PC-3 (cell line): ENCODE results near the gene TAT. TPM values are rescaled to one million over a fixed set of nuclear protein-coding genes. Genes with fewer than 3 reads are reported as not detected.

Experiments
- ATAC-seq: fragments of 200-7000 bp; cut with Tn5 transposase; 2 replicates; pipeline ENCODE4 v1.9.1; 2020; ENCODE audit warnings: mild to moderate bottlenecking, moderate library complexity
- BruUV-seq: library from RNA; stranded (reverse); fragments of 400-500 nt; replicated peaks from 2 replicates; lab custom pipeline; 2021; lab: Mats Ljungman, UMichigan
- CTCF ChIA-PET: fragments of 300-600 bp; sonication (Branson Sonifier 250); formaldehyde crosslinking; loops from one replicate; lab custom pipeline; 2022; ENCODE audit warnings: antibody characterized with exemption; lab: Charles Lee
- POLR2A ChIA-PET: fragments of 300-600 bp; sonication (Branson Sonifier 250); formaldehyde crosslinking; loops from one replicate; lab custom pipeline; 2022; ENCODE audit warnings: antibody characterized with exemption; ENCODE audit not compliant: unreplicated experiment; lab: Charles Lee
- DNase-seq: peaks from one replicate; pipeline ENCODE4 v3.0.0-alpha.2; 2015
- H2AFZ ChIP-seq: fragments of 300-600 bp; sonication (generic); 2 replicates; pipeline ENCODE4 v1.6.0; 2016; ENCODE audit warnings: antibody characterized with exemption, low read length
- H3F3A ChIP-seq: fragments of 300-600 bp; sonication (generic); one replicate; pipeline ENCODE4 v1.6.0; 2017; ENCODE audit warnings: antibody characterized with exemption, low read length, control low read depth, mild to moderate bottlenecking; ENCODE audit not compliant: unreplicated experiment
- H3K27ac ChIP-seq: fragments of 300-600 bp; sonication (generic); 2 replicates; pipeline ENCODE4 v1.5.1; 2016; ENCODE audit warnings: mild to moderate bottlenecking, low read length
- H3K27me3 ChIP-seq: fragments of 300-600 bp; sonication (generic); 2 replicates; pipeline ENCODE4 v1.6.1; 2016; ENCODE audit warnings: low read length, mixed read lengths
- H3K36me3 ChIP-seq: fragments of 300-600 bp; sonication (generic); 2 replicates; pipeline ENCODE4 v1.6.1; 2016; ENCODE audit warnings: low read depth, mixed run types, low read length, mixed read lengths
- H3K4me1 ChIP-seq: fragments of 300-600 bp; sonication (generic); 2 replicates; pipeline ENCODE4 v1.5.1; 2016; ENCODE audit warnings: low read length; ENCODE audit not compliant: insufficient read depth
- H3K4me2 ChIP-seq: fragments of 300-600 bp; sonication (generic); 2 replicates; pipeline ENCODE4 v1.6.0; 2016; ENCODE audit warnings: low read length
- H3K4me3 ChIP-seq: fragments of 300-600 bp; sonication (generic); 2 replicates; pipeline ENCODE4 v1.5.1; 2016; ENCODE audit warnings: mild to moderate bottlenecking, low read length, mixed read lengths
- H3K79me2 ChIP-seq: fragments of 300-600 bp; sonication (generic); 2 replicates; pipeline ENCODE4 v1.6.1; 2017; ENCODE audit warnings: low read length, mixed read lengths
- H3K9ac ChIP-seq: fragments of 300-600 bp; sonication (generic); 2 replicates; pipeline ENCODE4 v1.6.0; 2016; ENCODE audit warnings: mild to moderate bottlenecking, low read length
- H3K9me2 ChIP-seq: fragments of 300-600 bp; sonication (generic); replicated peaks from 2 replicates; pipeline ENCODE4 v1.6.1; 2016; ENCODE audit warnings: mixed run types, low read length, mixed read lengths
- H3K9me3 ChIP-seq: fragments of 300-600 bp; sonication (generic); 2 replicates; pipeline ENCODE4 v1.6.1; 2016; ENCODE audit warnings: low read length, mixed read lengths
- H4K20me1 ChIP-seq: fragments of 300-600 bp; sonication (generic); 2 replicates; pipeline ENCODE4 v1.6.1; 2016; ENCODE audit warnings: low read length, mixed read lengths
- EZH2 ChIP-seq: fragments of 300-600 bp; sonication (generic); IDR thresholded peaks from one replicate; pipeline ENCODE4 v1.6.1; 2017; ENCODE audit warnings: antibody characterized with exemption, mild to moderate bottlenecking, low read length; ENCODE audit not compliant: unreplicated experiment
- EZH2phosphoT487 ChIP-seq: fragments of 300-600 bp; sonication (generic); IDR thresholded peaks from 2 replicates; pipeline ENCODE4 v1.6.1; 2018; ENCODE audit warnings: mild to moderate bottlenecking, antibody characterized with exemption, low read length, borderline replicate concordance
- intact Hi-C: fragments of 100-400 bp; cut with micrococcal nuclease; formaldehyde crosslinking; loops from 2 replicates; pipeline ENCODE4 v1.9.0; 2023
- total RNA-seq: library from RNA; depleted of rRNA; stranded (reverse); fragments of >200 nt; gene quantifications from 2 replicates; pipeline ENCODE4 v1.2.3, GENCODE V29; 2014
- TF ChIP-seq, protein P1 (sequence below): fragments of 300-600 bp; sonication (generic); conservative IDR thresholded peaks from 2 replicates; pipeline ENCODE4 v1.5.1; 2017; ENCODE audit warnings: antibody characterized with exemption, low read depth, mild to moderate bottlenecking, low read length

TAT gene
- total RNA-seq, 1 experiment from 2014 or later, result not detected

- intact Hi-C loops, result no loop called here
- no peaks in the 10 kb centered on the region for H3K9me3 ChIP-seq
- no peak for DNase-seq
- no peaks in the 10 kb centered on the region for H3K36me3 ChIP-seq
- no peaks in the 10 kb centered on the region for H3K4me1 ChIP-seq
- H3K4me3 ChIP-seq, result no peak overlapping the region
- H3K9ac ChIP-seq, result no peak overlapping the region
- no peaks in the 10 kb centered on the region for H3K79me2 ChIP-seq
- POLR2A ChIA-PET, result no interaction called here
- no peaks in the 10 kb centered on the region for H3F3A ChIP-seq
- no peak for ATAC-seq
- no peaks in the 10 kb centered on the region for H3K27me3 ChIP-seq
- H3K9me2 ChIP-seq, result no peaks in the 10 kb centered on the region
- TF ChIP-seq EZH2 (no peak), EZH2phosphoT487 (no peak)
- TF ChIP-seq, protein P1, sequence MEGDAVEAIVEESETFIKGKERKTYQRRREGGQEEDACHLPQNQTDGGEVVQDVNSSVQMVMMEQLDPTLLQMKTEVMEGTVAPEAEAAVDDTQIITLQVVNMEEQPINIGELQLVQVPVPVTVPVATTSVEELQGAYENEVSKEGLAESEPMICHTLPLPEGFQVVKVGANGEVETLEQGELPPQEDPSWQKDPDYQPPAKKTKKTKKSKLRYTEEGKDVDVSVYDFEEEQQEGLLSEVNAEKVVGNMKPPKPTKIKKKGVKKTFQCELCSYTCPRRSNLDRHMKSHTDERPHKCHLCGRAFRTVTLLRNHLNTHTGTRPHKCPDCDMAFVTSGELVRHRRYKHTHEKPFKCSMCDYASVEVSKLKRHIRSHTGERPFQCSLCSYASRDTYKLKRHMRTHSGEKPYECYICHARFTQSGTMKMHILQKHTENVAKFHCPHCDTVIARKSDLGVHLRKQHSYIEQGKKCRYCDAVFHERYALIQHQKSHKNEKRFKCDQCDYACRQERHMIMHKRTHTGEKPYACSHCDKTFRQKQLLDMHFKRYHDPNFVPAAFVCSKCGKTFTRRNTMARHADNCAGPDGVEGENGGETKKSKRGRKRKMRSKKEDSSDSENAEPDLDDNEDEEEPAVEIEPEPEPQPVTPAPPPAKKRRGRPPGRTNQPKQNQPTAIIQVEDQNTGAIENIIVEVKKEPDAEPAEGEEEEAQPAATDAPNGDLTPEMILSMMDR, result no peak
- no peak overlapping the region for H3K27ac ChIP-seq
- H4K20me1 ChIP-seq, result no peaks in the 10 kb centered on the region
- CTCF ChIA-PET, result no interaction called here
- no peak overlapping the region for H3K4me2 ChIP-seq
- H2AFZ ChIP-seq, result no peak overlapping the region
- no TSS peak for BruUV-seq
These were observed 17.2 kb upstream of the TAT start for GRCh38 chr16:71594000-71594646.

GRCh38 chr16:71593048-71593999, 16.4 kb upstream of the TAT start:
- Histone ChIP-seq H3K27ac (no peak overlapping the region), H3K4me2 (no peak overlapping the region), H3K27me3 (no peaks in the 10 kb centered on the region), H3F3A (no peaks in the 10 kb centered on the region), H3K9me3 (no peaks in the 10 kb centered on the region), H3K4me3 (no peak overlapping the region), H3K36me3 (no peaks in the 10 kb centered on the region), H3K4me1 (no peaks in the 10 kb centered on the region), H3K9ac (no peak overlapping the region), H2AFZ (no peak overlapping the region), H3K9me2 (no peaks in the 10 kb centered on the region), H3K79me2 (no peaks in the 10 kb centered on the region), H4K20me1 (no peaks in the 10 kb centered on the region)
- CTCF ChIA-PET, result no interaction called here
- DNase-seq (no peak), ATAC-seq (no peak)
- POLR2A ChIA-PET, result no interaction called here
- no TSS peak for BruUV-seq
- intact Hi-C loops, result no loop called here
- TF ChIP-seq EZH2, result no peak
- TF ChIP-seq EZH2phosphoT487, result no peak
- TF ChIP-seq, protein P1, result no peak

GRCh38 chr16:71591917-71592316, 15.0 kb upstream of the TAT start:
- H3K27me3 ChIP-seq, result peaks cover 7% of the 10 kb centered on the region
- H3K4me1 ChIP-seq, result no peaks in the 10 kb centered on the region
- BruUV-seq, result no TSS peak
- H3K9ac ChIP-seq, result no peak overlapping the region
- no peaks in the 10 kb centered on the region for H3K36me3 ChIP-seq
- H3K4me2 ChIP-seq, result no peak overlapping the region
- H3K79me2 ChIP-seq, result no peaks in the 10 kb centered on the region
- H4K20me1 ChIP-seq, result no peaks in the 10 kb centered on the region
- H3F3A ChIP-seq, result no peaks in the 10 kb centered on the region
- CTCF ChIA-PET, result no interaction called here
- intact Hi-C loops, result no loop called here
- no peak overlapping the region for H3K27ac ChIP-seq
- H3K4me3 ChIP-seq, result no peak overlapping the region
- no peak for TF ChIP-seq EZH2phosphoT487
- no peak for TF ChIP-seq EZH2
- TF ChIP-seq, protein P1, result no peak
- H2AFZ ChIP-seq, result no peak overlapping the region
- DNase-seq, result no peak
- no peaks in the 10 kb centered on the region for H3K9me2 ChIP-seq
- no peak for ATAC-seq
- POLR2A ChIA-PET, result no interaction called here
- H3K9me3 ChIP-seq, result no peaks in the 10 kb centered on the region
